A549 (cell line): ENCODE data around the gene GMDS. TPM values are rescaled to one million over a fixed set of nuclear protein-coding genes. Genes with fewer than 3 reads are reported as not detected.

Source experiments
- ATAC-seq, 2 experiments: fragments of 200-7000 bp in 1 of 2; fragments of >200 bp in 1 of 2; cut with Nextera tagmentation in 1 of 2; cut with Tn5 transposase in 1 of 2; 3 replicates each; pipeline versions ENCODE4 v1.8.0 to v1.9.1; 2018 to 2020; ENCODE audit warnings: mild to moderate bottlenecking in 1 of 2, moderate library complexity in 1 of 2
- CTCF ChIA-PET: fragments of 300-600 bp; sonication (Branson Sonifier 250); formaldehyde crosslinking; extraction: SDS; loops from one replicate; lab custom pipeline; 2021; ENCODE audit warnings: antibody characterized with exemption, inconsistent platforms; lab: Yijun Ruan, JAX
- POLR2A ChIA-PET: fragments of 350-600 bp; formaldehyde crosslinking; extraction: SDS; loops from one replicate; lab custom pipeline; 2021; ENCODE audit warnings: antibody characterized with exemption, inconsistent platforms; lab: Yijun Ruan, JAX
- DNase-seq, 2 experiments: peaks; one replicate each; pipeline versions ENCODE4 v3.0.0 to v3.0.0-alpha.2; 2011 to 2016; ENCODE audit warnings: low read depth in 1 of 2, low spot score in 1 of 2
- FAIRE-seq: peaks from 2 replicates; lab custom pipeline; 2011; peaks lifted over from hg19 to GRCh38; lab: Jason Lieb, UNC
- H3K27ac ChIP-seq, 2 experiments: fragments of >200 bp; sonication (Bioruptor Twin); formaldehyde crosslinking; 3 replicates each; pipeline ENCODE4 v1.5.1; 2016 to 2017
- H3K4me1 ChIP-seq: fragments of >200 bp; sonication (Bioruptor Twin); formaldehyde crosslinking; 3 replicates; pipeline ENCODE4 v1.6.1; 2016
- H3K4me2 ChIP-seq: fragments of >200 bp; sonication (Bioruptor Twin); formaldehyde crosslinking; 3 replicates; pipeline ENCODE4 v1.6.1; 2016
- H3K4me3 ChIP-seq: fragments of >200 bp; sonication (Bioruptor Twin); formaldehyde crosslinking; 3 replicates; pipeline ENCODE4 v1.5.1; 2016
- H3K9me3 ChIP-seq: fragments of >200 bp; sonication (Bioruptor Twin); formaldehyde crosslinking; 3 replicates; pipeline ENCODE4 v1.6.1; 2016
- BHLHE40 ChIP-seq: IDR thresholded peaks from 2 replicates; pipeline ENCODE4 v1.6.1; 2012; ENCODE audit warnings: low read depth, low read length, inconsistent platforms
- CTCF ChIP-seq: fragments of >200 bp; sonication (Bioruptor Twin); formaldehyde crosslinking; IDR thresholded peaks from 3 replicates; pipeline ENCODE4 v1.5.1; 2016
- E2F6 ChIP-seq: IDR thresholded peaks from 2 replicates; pipeline ENCODE4 v1.6.1; 2012; ENCODE audit warnings: low read depth, borderline replicate concordance
- EHF ChIP-seq: fragments of 250-450 bp; sonication (Bioruptor Pico); IDR thresholded peaks from 2 replicates; pipeline ENCODE4 v1.5.0; 2020; ENCODE audit warnings: mild to moderate bottlenecking
- EHMT2 ChIP-seq: fragments of 200-600 bp; sonication (generic); IDR thresholded peaks from 2 replicates; pipeline ENCODE4 v1.6.1; 2016; ENCODE audit warnings: antibody characterized with exemption, low read depth, mild to moderate bottlenecking, moderate library complexity
- ELK1 ChIP-seq: fragments of 150-350 bp; IDR thresholded peaks from 2 replicates; pipeline ENCODE4 v1.6.1; 2014; ENCODE audit warnings: low read depth, mild to moderate bottlenecking, low read length
- FOSB ChIP-seq: fragments of 250-450 bp; sonication (Bioruptor Pico); IDR thresholded peaks from 2 replicates; pipeline ENCODE4 v1.5.0; 2020; ENCODE audit warnings: mild to moderate bottlenecking, moderate library complexity
- FOSL2 ChIP-seq, 2 experiments: fragments of 450-650 bp in 1 of 2; fragments of >200 bp in 1 of 2; sonication (Bioruptor Twin) in 1 of 2; formaldehyde crosslinking; IDR thresholded peaks; 2 replicates each; pipeline versions ENCODE4 v1.5.0 to v1.6.1; 2016 to 2020; ENCODE audit warnings: mild to moderate bottlenecking in 1 of 2, moderate library complexity in 1 of 2
- KDM1A ChIP-seq: fragments of 200-600 bp; sonication (generic); IDR thresholded peaks from 2 replicates; pipeline ENCODE4 v1.6.1; 2016; ENCODE audit warnings: low read depth, mild to moderate bottlenecking
- MAX ChIP-seq: IDR thresholded peaks from 2 replicates; pipeline ENCODE4 v1.6.1; 2012
- NFE2L2 ChIP-seq: fragments of 150-350 bp; conservative IDR thresholded peaks from 2 replicates; pipeline ENCODE4 v1.6.1; 2014; ENCODE audit warnings: low read length
- PHF8 ChIP-seq: fragments of 200-600 bp; sonication (generic); IDR thresholded peaks from 2 replicates; pipeline ENCODE4 v1.6.1; 2016; ENCODE audit warnings: low read depth, mild to moderate bottlenecking, antibody characterized with exemption, moderate library complexity, borderline replicate concordance
- RARB ChIP-seq: fragments of 250-450 bp; sonication (Bioruptor Pico); IDR thresholded peaks from 2 replicates; pipeline ENCODE4 v1.8.0; 2021; ENCODE audit warnings: mild to moderate bottlenecking, moderate library complexity
- SMC3 ChIP-seq: fragments of >200 bp; sonication (Bioruptor Twin); formaldehyde crosslinking; IDR thresholded peaks from 3 replicates; pipeline ENCODE4 v1.6.1; 2018; ENCODE audit warnings: inconsistent platforms
- SREBF2 ChIP-seq: fragments of 450-650 bp; IDR thresholded peaks from 2 replicates; pipeline ENCODE4 v1.6.1; 2014; ENCODE audit warnings: mild to moderate bottlenecking, moderate library complexity
- TFCP2L1 ChIP-seq: fragments of 250-450 bp; sonication (Bioruptor Pico); IDR thresholded peaks from 2 replicates; pipeline ENCODE4 v1.5.0; 2021; ENCODE audit warnings: mild to moderate bottlenecking
- WGBS: methylation state at CpG from one replicate; pipeline ENCODE4 v1.1.6; 2017; ENCODE audit errors: missing lambda C conversion rate; 5-methylcytosine and 5-hydroxymethylcytosine counted together
- polyA plus RNA-seq, 4 experiments: library from polyadenylated mRNA; depleted of rRNA in 3 of 4; stranded (reverse); fragments of >200 nt; fragmentation: RNase III in 1 of 4; extraction: RNeasy Plus Mini Kit Qiagen cat#74134 plus additional on column Dnase treatment in 1 of 4; gene quantifications; 2 replicates in 3 of 4; 3 replicates in 1 of 4; pipeline ENCODE4 v1.2.3, GENCODE V29; 2011 to 2017

GMDS gene
- polyA plus RNA-seq, 2 of the 4 experiments (the other 2 are of a cell fraction): 9.9 to 12.4 TPM

- CTCF ChIA-PET: interaction anchor here (1.5 kb wide), 1 partner anchor 210 kb away, joined by 3 read pairs; no protein-coding TSS in a partner anchor
- 70% methylated on average over 6 of the region's 6 CpGs for whole genome bisulfite sequencing
- POLR2A ChIA-PET: no interaction called here
- Histone ChIP-seq H3K9me3 (no peaks in the 10 kb centered on the region), H3K27ac (no peak overlapping the region), H3K4me3 (no peak overlapping the region), H3K4me1 (no peaks in the 10 kb centered on the region), H3K4me2 (no peak overlapping the region)
- DNase-seq (no peak), FAIRE-seq (no peak), ATAC-seq (no peak)
- TF ChIP-seq PHF8 (no peak), BHLHE40 (no peak), E2F6 (no peak), ELK1 (no peak), SREBF2 (no peak), NFE2L2 (no peak)
Measured at GRCh38 chr6:1894954-1895353, 350.5 kb downstream of the GMDS start.

- Histone ChIP-seq H3K4me2 (no peak overlapping the region), H3K4me3 (no peak overlapping the region), H3K27ac (no peak overlapping the region), H3K9me3 (no peaks in the 10 kb centered on the region), H3K4me1 (no peaks in the 10 kb centered on the region)
- FAIRE-seq (no peak), ATAC-seq (no peak), DNase-seq (no peak)
- ChIA-PET CTCF (interaction anchor here (1.8 kb wide), 1 partner anchor 10 kb away, joined by 6 read pairs; no protein-coding TSS in a partner anchor), POLR2A (no interaction called here)
- WGBS: 67% methylated on average over 11 of the region's 11 CpGs
- no peak for TF ChIP-seq MAX
- 0 out of 3 replicates have a peak, but pooled peaks have one; percentile 6 for TF ChIP-seq CTCF
- TF ChIP-seq KDM1A: no peak
- TF ChIP-seq EHF: no peak
- TF ChIP-seq FOSB: no peak
- no peak for TF ChIP-seq RARB (CRISPR knock-in tag)
- TF ChIP-seq SREBF2: no peak
- no peak for TF ChIP-seq EHMT2
- TF ChIP-seq TFCP2L1: no peak
Measured at GRCh38 chr6:1893470-1894130, 351.8 kb downstream of the GMDS start.

GRCh38 chr6:1892716-1893115 lies 352.7 kb downstream of the GMDS start:
- no peak for FAIRE-seq
- no peak overlapping the region for H3K27ac ChIP-seq

GRCh38 chr6:1890987-1891386 lies 354.4 kb downstream of the GMDS start:
- TF ChIP-seq E2F6 (no peak), SMC3 (no peak)
- TF ChIP-seq, all 56 proteins: peak for 0
- CTCF ChIA-PET: no interaction called here
- H3K27ac ChIP-seq: no peak overlapping the region
- no peak overlapping the region for H3K4me3 ChIP-seq
- no peaks in the 10 kb centered on the region for H3K4me1 ChIP-seq
- FAIRE-seq: no peak
- no peak overlapping the region for H3K4me2 ChIP-seq
- ATAC-seq: no peak
- H3K9me3 ChIP-seq: no peaks in the 10 kb centered on the region
- DNase-seq: no peak
- POLR2A ChIA-PET: no interaction called here
- WGBS: 44% methylated on average over 2 of the region's 2 CpGs

More at GRCh38 chr6:1892716-1893115, 352.7 kb downstream of the GMDS start:
- no peak for TF ChIP-seq FOSL2 (IDR thresholded peaks at IDR 0.05)
- no peak for TF ChIP-seq FOSL2 (CRISPR knock-in tag; IDR thresholded peaks at IDR 0.05)
- TF ChIP-seq, all 56 proteins: peak for 0
- H3K9me3 ChIP-seq: no peaks in the 10 kb centered on the region
- ATAC-seq: no peak
- POLR2A ChIA-PET: no interaction called here
- DNase-seq: no peak
- WGBS: 94% methylated on average over 6 of the region's 6 CpGs
- CTCF ChIA-PET: interaction anchor here (1.8 kb wide), 1 partner anchor 11 kb away, joined by 6 read pairs; no protein-coding TSS in a partner anchor
- H3K4me3 ChIP-seq: no peak overlapping the region
- H3K4me2 ChIP-seq: no peak overlapping the region
- H3K4me1 ChIP-seq: no peaks in the 10 kb centered on the region
